Astrocyte (in vitro differentiated cells and primary cell): ENCODE data around the gene AQP2. TPM values are rescaled to one million over a fixed set of nuclear protein-coding genes. Genes with fewer than 3 reads are reported as not detected.

Experiments
- DNase-seq: peaks from one replicate; pipeline ENCODE4 v3.0.0-alpha.2; 2010; ENCODE audit warnings: low read depth
- FAIRE-seq: peaks from 2 replicates; lab custom pipeline; 2011; peaks lifted over from hg19 to GRCh38; lab: Jason Lieb, UNC
- H2AFZ ChIP-seq: 2 replicates; pipeline ENCODE4 v1.6.0; 2012; ENCODE audit warnings: low read depth, low read length, inconsistent platforms
- H3K27ac ChIP-seq: 2 replicates; pipeline ENCODE4 v1.5.1; 2011; ENCODE audit warnings: low read depth, low read length, inconsistent platforms
- H3K27me3 ChIP-seq: 2 replicates; pipeline ENCODE4 v1.6.0; 2011; ENCODE audit warnings: low read length, inconsistent platforms; ENCODE audit not compliant: insufficient read depth
- H3K36me3 ChIP-seq: 2 replicates; pipeline ENCODE4 v1.5.1; 2011; ENCODE audit warnings: low read length, inconsistent platforms; ENCODE audit not compliant: insufficient read depth
- H3K4me1 ChIP-seq: 2 replicates; pipeline ENCODE4 v1.5.1; 2011; ENCODE audit warnings: low read length, inconsistent platforms; ENCODE audit not compliant: insufficient read depth
- H3K4me2 ChIP-seq: 2 replicates; pipeline ENCODE4 v1.6.0; 2012; ENCODE audit warnings: low read length, inconsistent platforms
- H3K4me3 ChIP-seq: 2 replicates; pipeline ENCODE4 v1.5.1; 2011; ENCODE audit warnings: low read depth, mild to moderate bottlenecking, low read length, inconsistent platforms; ENCODE audit not compliant: insufficient read depth
- H3K79me2 ChIP-seq: 2 replicates; pipeline ENCODE4 v1.6.0; 2012; ENCODE audit warnings: mild to moderate bottlenecking, low read length, inconsistent platforms; ENCODE audit not compliant: insufficient read depth
- H3K9ac ChIP-seq: 2 replicates; pipeline ENCODE4 v1.6.0; 2012; ENCODE audit warnings: mild to moderate bottlenecking, low read length, inconsistent platforms
- H3K9me3 ChIP-seq: 2 replicates; pipeline ENCODE4 v1.5.1; 2012; ENCODE audit warnings: low read depth, mild to moderate bottlenecking, low read length, inconsistent platforms; ENCODE audit not compliant: insufficient read depth
- H4K20me1 ChIP-seq: 2 replicates; pipeline ENCODE4 v1.6.0; 2012; ENCODE audit warnings: low read length, inconsistent platforms; ENCODE audit not compliant: insufficient read depth
- H3K27ac Mint-ChIP-seq: one replicate; pipeline ENCODE4 v1.8.0; 2021; ENCODE audit warnings: mild to moderate bottlenecking, mixed read lengths; ENCODE audit not compliant: unreplicated experiment
- H3K27me3 Mint-ChIP-seq: one replicate; pipeline ENCODE4 v1.8.0; 2021; ENCODE audit warnings: low read depth, mixed read lengths; ENCODE audit not compliant: unreplicated experiment
- H3K36me3 Mint-ChIP-seq: one replicate; pipeline ENCODE4 v1.8.0; 2021; ENCODE audit warnings: low read depth, mixed read lengths; ENCODE audit not compliant: unreplicated experiment
- H3K4me1 Mint-ChIP-seq: one replicate; pipeline ENCODE4 v1.8.0; 2021; ENCODE audit warnings: low read depth, mixed read lengths; ENCODE audit not compliant: unreplicated experiment
- H3K4me3 Mint-ChIP-seq: one replicate; pipeline ENCODE4 v1.8.0; 2021; ENCODE audit warnings: mild to moderate bottlenecking, moderate library complexity, mixed read lengths; ENCODE audit not compliant: unreplicated experiment
- H3K9me3 Mint-ChIP-seq: one replicate; pipeline ENCODE4 v1.8.0; 2021; ENCODE audit warnings: mild to moderate bottlenecking, mixed read lengths; ENCODE audit not compliant: unreplicated experiment
- EZH2 ChIP-seq: IDR thresholded peaks from 2 replicates; pipeline ENCODE4 v1.6.1; 2012; ENCODE audit warnings: mild to moderate bottlenecking, low read length, inconsistent platforms; ENCODE audit not compliant: insufficient read depth
- total RNA-seq: library from RNA; stranded (reverse); gene quantifications from 2 replicates; pipeline ENCODE4 v1.2.1, GENCODE V29; 2021
- TF ChIP-seq, protein P1 (sequence below): IDR thresholded peaks from 2 replicates; pipeline ENCODE4 v1.5.1; 2011; ENCODE audit warnings: low read depth, mild to moderate bottlenecking, inconsistent platforms, low read length, moderate library complexity; ENCODE audit not compliant: insufficient read depth

AQP2 gene
- total RNA-seq, 1 donor from 2014 or later: not detected

DNA sequence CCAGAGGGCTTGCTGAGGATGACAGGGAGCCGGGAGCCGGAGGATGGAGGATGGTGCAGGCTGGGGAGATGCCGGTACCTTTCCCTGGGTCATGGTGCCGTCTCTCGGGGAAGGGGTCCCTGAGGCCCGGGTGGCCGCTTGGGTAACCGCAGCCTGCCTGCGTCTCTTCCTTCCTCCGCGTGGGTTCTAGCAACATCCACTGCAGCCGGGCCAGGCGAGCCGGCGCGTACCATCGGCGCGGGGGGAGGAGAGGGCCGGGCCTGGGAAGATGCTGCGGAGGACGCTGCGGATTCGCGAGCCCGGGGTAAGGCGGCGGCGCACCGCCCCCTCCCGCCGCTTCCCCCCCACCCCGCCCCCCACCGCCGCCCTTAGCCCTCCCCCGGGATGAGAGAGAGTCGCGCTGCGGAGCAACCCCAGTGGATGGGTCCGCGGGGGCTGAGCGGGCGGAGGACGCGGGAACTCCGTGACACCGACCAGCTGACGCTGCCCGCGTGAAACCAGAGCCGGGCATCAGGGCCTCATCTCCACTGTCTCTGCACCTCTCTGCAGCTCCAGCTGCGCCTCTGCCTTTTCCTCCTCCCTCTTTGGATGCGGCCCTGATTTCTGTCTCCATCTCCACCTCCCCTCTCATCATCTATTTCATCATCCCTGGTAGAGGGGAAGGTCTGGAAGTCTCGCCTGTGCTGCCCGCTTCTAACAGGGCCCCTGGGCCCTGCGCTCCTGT, 46.7 kb upstream of the AQP2 start, which contains the start of gene FAIM2:
FAIM2 (minus strand) TSS at position 201 of the 724 bp plus-strand sequence; CDS start at position 93, 108 bp downstream.
- no peaks in the 10 kb centered on the region for H3K79me2 ChIP-seq
- H4K20me1 ChIP-seq: no peaks in the 10 kb centered on the region
- peak within 1 kb of the TSS; percentile 42 for H3K4me3 ChIP-seq
- peak within 1 kb of the TSS; percentile 82 for H3K4me2 ChIP-seq
- H2AFZ ChIP-seq: peak within 1 kb of the TSS; percentile 89
- H3K9me3 ChIP-seq: no peaks in the 10 kb centered on the region
- H3K36me3 Mint-ChIP-seq: no peaks in the 10 kb centered on the region
- H3K27ac ChIP-seq: no peak within 1 kb of the TSS
- no peaks in the 10 kb centered on the region for H3K27me3 ChIP-seq
- TF ChIP-seq, protein P1, sequence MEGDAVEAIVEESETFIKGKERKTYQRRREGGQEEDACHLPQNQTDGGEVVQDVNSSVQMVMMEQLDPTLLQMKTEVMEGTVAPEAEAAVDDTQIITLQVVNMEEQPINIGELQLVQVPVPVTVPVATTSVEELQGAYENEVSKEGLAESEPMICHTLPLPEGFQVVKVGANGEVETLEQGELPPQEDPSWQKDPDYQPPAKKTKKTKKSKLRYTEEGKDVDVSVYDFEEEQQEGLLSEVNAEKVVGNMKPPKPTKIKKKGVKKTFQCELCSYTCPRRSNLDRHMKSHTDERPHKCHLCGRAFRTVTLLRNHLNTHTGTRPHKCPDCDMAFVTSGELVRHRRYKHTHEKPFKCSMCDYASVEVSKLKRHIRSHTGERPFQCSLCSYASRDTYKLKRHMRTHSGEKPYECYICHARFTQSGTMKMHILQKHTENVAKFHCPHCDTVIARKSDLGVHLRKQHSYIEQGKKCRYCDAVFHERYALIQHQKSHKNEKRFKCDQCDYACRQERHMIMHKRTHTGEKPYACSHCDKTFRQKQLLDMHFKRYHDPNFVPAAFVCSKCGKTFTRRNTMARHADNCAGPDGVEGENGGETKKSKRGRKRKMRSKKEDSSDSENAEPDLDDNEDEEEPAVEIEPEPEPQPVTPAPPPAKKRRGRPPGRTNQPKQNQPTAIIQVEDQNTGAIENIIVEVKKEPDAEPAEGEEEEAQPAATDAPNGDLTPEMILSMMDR: no peak
- no peak for TF ChIP-seq EZH2
- peak within 1 kb of the TSS; percentile 35 for H3K9ac ChIP-seq
- H3K27me3 Mint-ChIP-seq: peaks cover 60% of the 10 kb centered on the region
- no peaks in the 10 kb centered on the region for H3K36me3 ChIP-seq
- FAIRE-seq (no peak), DNase-seq (peak; percentile 39)
- H3K9me3 Mint-ChIP-seq: peaks cover 3% of the 10 kb centered on the region
- H3K4me1 Mint-ChIP-seq: peaks cover 6% of the 10 kb centered on the region
- H3K4me1 ChIP-seq: peaks cover 5% of the 10 kb centered on the region
- H3K4me3 Mint-ChIP-seq: peak within 1 kb of the TSS; percentile 20
- H3K27ac Mint-ChIP-seq: peak within 1 kb of the TSS; percentile 91

DNA sequence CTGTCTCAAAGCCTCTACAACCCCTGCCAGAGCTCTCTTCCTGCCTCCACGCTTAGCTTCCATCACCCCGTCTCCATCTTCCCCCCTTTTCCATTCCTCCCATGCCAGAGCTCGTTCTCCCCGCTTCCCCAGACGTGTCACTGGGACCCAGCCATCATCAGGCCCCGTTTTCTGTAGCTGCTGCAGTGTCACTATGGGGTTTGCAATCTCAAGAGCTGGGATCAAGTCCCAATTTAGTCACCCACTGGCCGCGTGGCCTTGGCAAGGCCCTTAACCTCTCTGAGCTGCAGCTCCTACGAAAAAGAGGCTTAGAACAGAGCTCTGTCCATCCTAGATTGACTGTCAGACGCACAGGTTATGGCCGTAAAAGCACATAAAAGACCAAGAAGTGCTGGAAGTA, 45.9 kb upstream of the AQP2 start:
- Histone ChIP-seq H3K4me3 (no peak overlapping the region), H3K36me3 (no peaks in the 10 kb centered on the region), H4K20me1 (no peaks in the 10 kb centered on the region), H3K9ac (no peak overlapping the region), H3K27me3 (no peaks in the 10 kb centered on the region), H3K9me3 (no peaks in the 10 kb centered on the region), H2AFZ (no peak overlapping the region), H3K4me2 (peak overlapping the region; percentile 82), H3K79me2 (no peaks in the 10 kb centered on the region), H3K4me1 (peaks cover 8% of the 10 kb centered on the region), H3K27ac (no peak overlapping the region)
- no peak overlapping the region for H3K4me3 Mint-ChIP-seq
- peak overlapping the region; percentile 91 for H3K27ac Mint-ChIP-seq
- H3K27me3 Mint-ChIP-seq: peaks cover 54% of the 10 kb centered on the region
- TF ChIP-seq, protein P1: no peak
- no peak for TF ChIP-seq EZH2
- peaks cover 6% of the 10 kb centered on the region for H3K4me1 Mint-ChIP-seq
- H3K9me3 Mint-ChIP-seq: peaks cover 3% of the 10 kb centered on the region
- no peak for FAIRE-seq
- H3K36me3 Mint-ChIP-seq: no peaks in the 10 kb centered on the region
- no peak for DNase-seq
